NK-92 (cell line): ENCODE results near the gene BRD3.

ENCODE experiments used
- DNase-seq: peaks from one replicate; lab custom pipeline; 2025; ENCODE audit not compliant: unreplicated experiment; lab: John Stamatoyannopoulos, UW

Gene BRD3

DNA sequence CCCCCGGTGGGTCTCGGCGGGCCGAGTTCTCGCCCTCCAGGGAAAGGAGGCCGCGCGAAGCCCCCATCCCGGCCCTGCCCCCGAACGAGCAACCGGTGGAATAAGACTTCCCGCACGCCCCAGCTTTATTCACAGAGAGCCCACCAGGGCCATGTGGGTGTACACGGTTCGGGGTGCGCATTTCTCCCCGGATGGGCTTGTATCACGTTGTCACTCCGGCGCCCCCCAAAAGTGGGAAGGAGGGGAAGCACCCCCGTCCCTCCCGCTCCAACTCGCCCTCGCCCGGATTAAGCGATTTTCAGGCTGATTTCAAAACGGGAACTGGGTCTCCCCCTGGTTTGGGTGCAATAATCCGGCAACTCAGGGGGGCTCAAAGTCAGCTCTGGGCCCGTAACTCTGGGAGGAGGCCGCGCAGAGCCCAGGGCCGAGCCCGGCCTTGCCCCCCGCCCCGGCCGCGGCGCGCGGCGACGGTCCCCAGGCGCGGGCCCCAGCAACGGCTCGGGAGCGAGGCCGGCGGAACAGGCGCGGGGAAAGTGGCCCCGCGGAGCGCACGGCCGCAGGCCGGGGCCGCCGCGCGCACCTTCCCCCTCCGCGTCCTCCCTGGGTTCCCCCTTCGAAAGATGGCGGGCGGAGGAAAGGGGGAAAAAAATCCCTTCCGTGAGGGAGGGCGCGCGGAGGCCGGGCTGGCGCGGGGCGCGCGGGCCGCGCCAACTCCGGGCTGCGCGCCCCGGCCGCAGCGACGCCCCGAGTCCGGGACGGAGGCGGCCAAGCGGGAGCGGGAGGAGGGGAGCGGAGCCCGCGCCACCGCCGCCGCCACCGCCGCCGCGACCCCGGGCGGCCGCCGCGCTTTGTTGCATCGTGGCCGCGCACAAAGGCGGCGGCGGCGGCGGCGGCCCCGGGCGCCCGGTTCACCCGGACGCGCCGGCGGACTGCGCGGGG is 644 bp downstream of the BRD3 start:
- DNase-seq, result no peak

DNA sequence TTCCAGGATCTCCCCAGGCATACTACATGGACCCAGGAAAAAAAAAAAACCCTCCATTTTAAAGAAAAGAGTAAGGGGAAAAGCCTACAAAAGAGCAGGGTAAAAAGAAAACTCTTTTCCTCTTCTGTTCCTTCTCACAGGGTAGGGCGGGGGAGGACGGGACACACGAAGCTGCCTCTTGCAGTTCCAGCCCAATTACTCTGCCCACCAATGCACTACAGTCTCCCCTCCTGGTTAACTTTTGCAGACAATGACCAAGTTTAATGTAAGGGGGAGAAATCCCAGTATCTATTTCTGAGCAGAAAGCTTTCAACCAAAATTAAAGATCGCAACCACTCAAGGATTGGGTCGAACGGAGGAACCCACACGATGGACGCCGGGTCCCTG is 1.3 kb downstream of the BRD3 start:
- DNase-seq, result no peak

- no peak for DNase-seq
Observed at GRCh38 chr9:134065612-134066419, 2.0 kb downstream of the BRD3 start.

- DNase-seq, result no peak
Observed at GRCh38 chr9:134064711-134065110, 3.1 kb downstream of the BRD3 start.

DNA sequence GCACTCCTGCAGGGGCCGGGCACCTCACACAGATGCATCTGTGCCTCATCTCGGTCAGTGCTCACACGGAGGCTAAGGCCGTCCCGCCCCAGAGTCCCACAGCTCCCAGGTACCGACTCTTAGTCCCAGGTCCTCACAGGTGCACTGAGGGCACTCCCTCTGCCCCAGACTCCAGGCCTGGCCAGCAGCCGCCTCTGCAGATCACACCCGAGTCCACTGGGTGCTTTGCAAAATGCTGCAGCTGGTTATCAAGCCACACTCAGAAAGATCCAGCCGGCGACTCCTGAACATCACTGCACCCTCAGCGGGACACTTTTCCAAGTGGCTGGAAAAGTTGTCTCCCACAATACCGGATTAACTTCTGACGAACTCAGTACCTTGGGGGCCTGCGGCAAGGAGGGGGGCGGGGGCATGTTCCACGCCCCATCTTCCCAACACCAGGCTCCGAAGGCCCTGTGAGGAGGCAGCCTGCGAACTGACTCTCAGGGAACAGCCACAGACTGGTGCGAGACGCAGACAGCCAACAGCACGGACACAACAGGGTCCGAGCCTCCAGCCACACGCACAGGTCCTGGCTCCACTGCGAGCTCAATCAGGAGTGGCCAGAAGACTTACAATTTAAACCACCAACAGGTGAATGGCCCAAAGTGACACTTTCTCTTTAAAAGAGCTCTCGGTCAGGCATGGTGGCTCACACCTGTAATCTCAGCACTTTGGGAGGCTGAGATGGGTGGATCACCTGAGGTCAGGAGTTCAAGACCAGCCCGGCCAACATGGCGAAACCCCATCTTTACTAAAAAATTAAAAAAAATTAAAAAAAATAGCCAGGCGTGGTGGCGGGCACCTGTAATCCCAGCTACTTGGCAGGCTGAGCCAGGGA is 4.0 kb downstream of the BRD3 start:
- DNase-seq, result no peak

DNA sequence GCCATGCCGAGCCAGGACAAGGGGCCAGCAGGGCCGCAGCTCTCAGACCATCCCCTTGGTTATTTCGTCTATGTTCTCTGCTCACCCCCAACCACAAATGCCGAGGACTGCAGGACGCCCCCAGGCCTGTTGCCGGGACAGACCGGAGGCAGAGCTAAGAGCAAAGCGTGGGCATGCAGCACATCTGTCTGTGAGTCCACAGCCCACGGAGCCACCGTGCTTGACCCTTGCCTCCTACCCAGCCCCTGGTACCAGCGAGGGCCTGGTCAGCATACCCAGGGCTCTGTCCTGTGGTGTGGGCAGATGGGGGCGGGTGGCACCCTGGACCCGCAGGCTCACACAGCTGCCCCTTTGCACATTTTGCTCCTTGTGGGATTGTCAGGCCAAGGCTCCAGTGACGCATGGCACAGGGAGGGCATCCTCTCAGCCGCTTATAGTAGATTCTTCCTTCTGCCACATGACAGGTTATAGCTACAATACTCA is 4.7 kb downstream of the BRD3 start:
- no peak for DNase-seq

DNA sequence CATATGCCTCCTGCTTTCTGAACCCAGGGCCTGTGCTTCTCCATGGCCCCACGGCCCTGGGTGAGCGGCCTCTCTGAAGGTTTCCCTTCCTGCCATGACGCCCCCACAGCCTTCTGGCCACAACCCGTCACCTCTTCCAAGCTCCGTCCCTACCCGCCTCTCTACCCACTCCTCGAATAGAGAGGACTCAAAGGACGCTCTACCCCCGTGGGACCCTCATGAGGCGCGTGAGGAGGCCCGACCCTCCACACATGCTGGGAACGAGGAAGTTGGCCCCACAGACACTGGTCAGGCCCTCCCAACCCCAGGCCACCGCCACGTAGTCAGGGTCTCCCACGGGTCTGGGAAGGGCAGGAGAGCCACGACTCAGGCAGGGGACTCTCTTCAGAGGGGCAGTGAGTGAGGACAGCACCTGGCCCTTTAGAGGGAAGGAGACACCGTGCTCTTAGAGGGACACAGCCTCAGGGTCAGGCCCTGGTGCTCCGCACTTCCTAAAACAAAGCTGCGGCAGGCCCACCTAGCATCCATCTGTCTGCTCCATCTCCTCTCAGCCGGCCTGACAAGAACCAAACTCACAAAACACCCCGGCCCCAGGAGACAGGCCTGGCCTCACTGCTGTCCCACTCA is 5.3 kb downstream of the BRD3 start:
- DNase-seq, result no peak

- DNase-seq, result no peak
Observed at GRCh38 chr9:134061688-134062371, 6.0 kb downstream of the BRD3 start.

DNA sequence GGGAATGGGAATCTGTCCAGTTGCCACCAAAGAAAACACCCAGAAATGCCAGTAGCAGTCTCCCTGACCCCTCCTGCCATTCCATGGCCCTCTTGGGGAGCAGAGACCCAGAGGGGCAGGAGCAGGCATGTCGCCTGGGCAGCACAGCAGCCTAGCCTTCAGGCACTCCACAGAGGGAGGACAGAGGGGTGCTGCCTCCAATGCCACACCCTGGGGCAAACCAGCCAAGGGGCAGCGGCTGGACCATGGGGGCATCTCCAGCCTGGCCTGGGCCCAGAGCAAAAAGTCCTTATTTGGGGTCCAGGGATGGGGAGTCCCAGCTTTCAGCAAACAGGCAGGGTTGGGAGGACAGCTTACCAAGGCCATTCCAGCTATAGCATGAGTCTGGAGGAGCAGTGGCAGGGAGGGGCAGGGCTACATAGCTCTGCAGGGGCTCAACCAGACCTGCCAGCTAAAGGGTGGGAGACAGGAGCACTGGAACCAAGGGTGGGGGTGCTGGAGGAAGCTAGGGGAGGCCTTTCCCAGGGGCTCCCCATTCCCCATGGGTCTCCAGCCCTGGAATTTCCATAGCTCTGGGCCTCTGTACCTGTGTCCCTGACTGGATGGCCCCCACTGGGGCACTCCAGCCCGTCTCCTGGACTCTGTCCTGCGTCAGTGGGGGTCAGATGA is 6.7 kb downstream of the BRD3 start:
- DNase-seq, result no peak

- DNase-seq, result no peak
Observed at GRCh38 chr9:134060546-134060945, 7.3 kb downstream of the BRD3 start.

GRCh38 chr9:134059661-134060395 is 8.0 kb downstream of the BRD3 start:
- DNase-seq, result no peak

DNA sequence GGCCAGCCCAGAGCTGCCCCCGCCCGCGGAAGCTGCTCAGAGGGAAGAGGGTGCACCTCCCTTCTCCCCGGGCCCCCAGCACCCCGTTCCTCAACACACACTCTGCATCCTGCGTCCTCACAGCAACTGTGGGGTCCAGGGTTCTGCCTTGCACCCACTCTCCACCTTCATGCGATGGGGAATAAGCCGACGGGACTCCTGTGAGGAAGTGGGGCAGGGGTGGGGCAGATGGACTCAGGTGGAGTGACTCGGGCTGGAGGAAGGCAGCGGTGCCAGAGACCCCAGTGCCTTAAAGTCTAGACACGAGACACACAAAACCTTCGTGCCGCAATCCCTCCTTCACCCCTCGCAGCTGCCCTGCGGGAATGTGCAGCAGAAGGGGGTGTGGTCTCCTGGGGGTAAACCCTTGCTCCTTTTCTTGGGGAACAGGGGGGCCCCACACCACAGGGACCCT is 8.6 kb downstream of the BRD3 start:
- DNase-seq, result no peak

- DNase-seq, result no peak
Observed at GRCh38 chr9:134058716-134059115, 9.1 kb downstream of the BRD3 start.

- no peak for DNase-seq
Observed at GRCh38 chr9:134057751-134058701, 9.8 kb downstream of the BRD3 start.

DNA sequence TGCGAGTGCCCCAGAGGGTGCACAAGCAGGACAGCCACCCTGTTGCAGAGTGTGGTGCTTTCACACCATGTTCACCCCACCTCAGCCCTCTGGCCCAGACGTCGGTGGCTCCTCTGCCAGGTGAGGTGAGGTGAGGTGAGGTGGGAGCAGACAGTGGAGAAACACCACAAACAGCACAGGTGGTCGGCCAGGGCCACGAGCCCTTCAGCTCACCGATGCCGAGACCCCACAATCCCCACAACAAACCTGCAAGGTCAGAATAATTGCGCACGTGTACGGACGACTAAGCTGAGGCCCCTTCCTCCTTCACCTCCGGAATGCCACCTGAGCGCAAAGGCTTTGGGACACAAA is 10.5 kb downstream of the BRD3 start:
- no peak for DNase-seq

GRCh38 chr9:134056483-134057306 is 11.1 kb downstream of the BRD3 start:
- DNase-seq, result no peak

- DNase-seq, result no peak
Observed at GRCh38 chr9:134055981-134056461, 11.8 kb downstream of the BRD3 start.
